HG02759 (cell line): ENCODE measurements around the gene MEIOB.

Source experiments
- ATAC-seq: cut with Tn5 transposase; IDR thresholded peaks from one replicate; pipeline ENCODE4 v1.9.1; 2021; ENCODE audit warnings: mild to moderate bottlenecking, moderate library complexity; ENCODE audit not compliant: unreplicated experiment

MEIOB gene

GRCh38 chr16:1832838-1833454 lies 39.0 kb downstream of the MEIOB start:
- ATAC-seq: no peak

DNA sequence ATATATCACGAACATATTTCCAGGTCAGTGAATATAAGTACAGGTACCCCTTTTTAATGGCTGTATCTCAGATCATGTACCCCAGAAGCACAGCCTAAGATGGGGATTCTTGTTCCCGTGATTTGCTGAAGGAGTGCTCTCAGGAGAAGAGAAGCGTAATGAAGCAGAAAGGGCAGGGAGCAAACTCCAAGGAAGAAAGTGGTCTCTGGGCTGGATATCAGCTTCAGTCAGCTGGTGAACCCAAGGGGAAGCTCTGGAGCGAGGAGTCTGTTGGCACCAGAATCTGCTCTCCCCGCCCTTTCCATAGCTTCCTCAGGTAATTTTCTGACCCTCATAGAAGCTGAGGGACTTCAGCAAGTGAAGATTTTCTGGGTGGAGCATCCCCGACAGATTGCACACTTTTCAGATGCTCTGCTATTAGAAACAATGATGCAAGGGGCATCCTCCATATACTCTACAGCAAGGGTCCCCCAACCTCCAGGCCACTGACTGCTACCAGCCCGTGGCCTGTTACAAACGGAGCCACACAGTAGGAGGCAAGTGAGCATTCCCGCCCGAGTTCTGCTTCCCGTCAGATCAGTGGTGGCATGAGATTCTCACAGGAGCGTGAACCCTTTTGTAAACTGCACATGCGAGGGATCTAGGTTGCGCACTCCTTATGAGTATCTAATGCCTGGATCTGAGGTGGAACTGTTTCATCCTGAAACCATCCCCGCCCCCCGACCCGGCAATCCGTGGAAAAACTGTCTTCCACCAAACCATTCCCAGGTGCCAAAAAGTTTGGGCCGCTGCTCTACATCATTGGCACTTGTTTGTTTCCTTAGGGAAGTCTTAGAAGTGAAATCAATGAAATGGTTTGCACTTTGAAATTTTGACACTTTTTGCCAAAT lies 40.5 kb downstream of the MEIOB start:
- no peak for ATAC-seq

- ATAC-seq: no peak
Observed at GRCh38 chr16:1830213-1830612, 41.8 kb downstream of the MEIOB start.

GRCh38 chr16:1828645-1829410 lies 43.1 kb downstream of the MEIOB start:
- no peak for ATAC-seq

- peak; percentile 86 for ATAC-seq
Observed at GRCh38 chr16:1826691-1827573, 45.0 kb downstream of the MEIOB start, which contains the start of the genes FAHD1 and HAGH. Gene FAHD1, plus strand, starts transcription at chr16:1827206. Its CDS starts 33 bp downstream, at chr16:1827239. Gene HAGH, minus strand, starts transcription at chr16:1826825. Its CDS starts 38 bp downstream, at chr16:1826787.

- ATAC-seq: peak; percentile 53
Observed at GRCh38 chr16:1825864-1826690, 45.9 kb downstream of the MEIOB start.

GRCh38 chr16:1825381-1825863 lies 46.5 kb downstream of the MEIOB start:
- ATAC-seq: no peak

- no peak for ATAC-seq
Observed at GRCh38 chr16:1823821-1824220, 48.1 kb downstream of the MEIOB start.

GRCh38 chr16:1822801-1823200 lies 49.2 kb downstream of the MEIOB start:
- no peak for ATAC-seq

DNA sequence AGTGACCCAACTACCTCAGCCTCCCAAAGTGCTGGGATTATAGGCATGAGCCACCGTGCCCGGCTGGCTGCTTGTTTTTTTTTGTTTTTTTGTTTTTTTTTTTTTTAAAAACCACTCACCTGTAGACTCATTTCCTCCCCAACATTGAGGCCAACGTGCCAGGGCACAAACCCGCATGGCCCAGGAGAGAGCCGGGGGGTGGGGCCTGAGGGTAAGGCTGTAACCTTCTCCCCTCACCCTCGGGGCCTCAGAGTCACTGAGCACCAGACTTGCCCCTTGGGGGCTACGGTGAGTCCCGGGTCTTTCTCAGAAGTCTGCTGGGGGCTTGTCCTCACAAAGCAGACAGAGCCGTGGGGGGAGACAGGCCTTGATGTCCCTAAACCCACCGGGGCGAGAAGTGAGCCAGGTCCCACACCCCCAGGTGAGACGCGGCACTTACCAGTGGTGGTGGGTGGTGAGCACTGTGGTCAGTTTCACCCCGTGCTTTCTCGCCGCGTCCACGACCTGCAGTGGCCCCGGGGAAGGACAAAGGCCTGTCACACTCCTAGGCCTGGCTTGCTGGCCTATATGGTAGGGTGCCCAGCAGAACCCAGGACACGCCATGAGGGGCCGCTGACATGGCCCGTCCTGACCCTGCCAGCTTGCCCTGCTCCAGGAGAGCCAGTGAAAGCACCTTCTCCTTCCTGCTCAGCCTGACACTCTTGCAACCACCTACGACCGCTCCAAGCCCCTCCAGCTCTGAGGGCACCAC lies 49.9 kb downstream of the MEIOB start:
- ATAC-seq: no peak

GRCh38 chr16:1820946-1821290 lies 51.0 kb downstream of the MEIOB start:
- no peak for ATAC-seq

- ATAC-seq: no peak
Observed at GRCh38 chr16:1820096-1820945, 51.6 kb downstream of the MEIOB start.

- ATAC-seq: no peak
Observed at GRCh38 chr16:1819611-1820010, 52.4 kb downstream of the MEIOB start.

- no peak for ATAC-seq
Observed at GRCh38 chr16:1818873-1819525, 53.0 kb downstream of the MEIOB start.

GRCh38 chr16:1818204-1818872 lies 53.6 kb downstream of the MEIOB start:
- no peak for ATAC-seq

- ATAC-seq: no peak
Observed at GRCh38 chr16:1817716-1818115, 54.2 kb downstream of the MEIOB start.

DNA sequence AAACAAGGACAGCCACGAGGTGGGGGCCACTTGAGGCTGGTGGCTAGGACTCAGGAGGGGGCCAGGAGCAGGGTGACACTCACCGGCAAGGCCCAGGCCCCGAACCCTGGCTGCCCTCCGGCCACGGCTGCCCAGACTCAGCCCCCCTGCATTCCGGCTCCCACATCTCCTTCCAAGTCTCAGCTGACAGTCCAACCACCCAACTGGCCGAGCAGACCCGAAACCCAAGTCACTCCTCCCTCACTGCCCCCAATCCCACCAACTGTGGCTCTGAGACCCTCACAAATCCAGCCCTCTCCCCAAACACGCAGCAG lies 54.7 kb downstream of the MEIOB start:
- no peak for ATAC-seq
